ENCODE data around the gene CYTH1.

The CYTH1 gene

GRCh38 chr17:78641666-78642065 is 140.4 kb downstream of the CYTH1 start:
- DNase-seq: no peak

- DNase-seq: no peak
Observed at GRCh38 chr17:78641243-78641642, 140.8 kb downstream of the CYTH1 start.

- DNase-seq: no peak
Observed at GRCh38 chr17:78640700-78641099, 141.4 kb downstream of the CYTH1 start.

- DNase-seq: no peak
Observed at GRCh38 chr17:78637643-78638420, 144.2 kb downstream of the CYTH1 start.

- no peak for DNase-seq
Observed at GRCh38 chr17:78637146-78637545, 144.9 kb downstream of the CYTH1 start.

GRCh38 chr17:78634154-78634553 is 147.9 kb downstream of the CYTH1 start:
- DNase-seq: no peak

GRCh38 chr17:78629436-78629995 is 152.6 kb downstream of the CYTH1 start:
- no peak for DNase-seq

GRCh38 chr17:78628547-78629435 is 153.3 kb downstream of the CYTH1 start:
- DNase-seq: no peak

- no peak for DNase-seq
Observed at GRCh38 chr17:78624324-78625151, 157.5 kb downstream of the CYTH1 start.
